GM23338 (cell line): ENCODE results near the gene SERPINA3. TPM values are rescaled to one million over a fixed set of nuclear protein-coding genes. Genes with fewer than 3 reads are reported as not detected.
"Not testable (repeated sequence)": the region's sequence is repeated elsewhere in the genome, so short reads cannot be mapped to it uniquely, and the experiment has no call there.

Experiments used
- ATAC-seq: fragments of 200-7000 bp; cut with Tn5 transposase; 3 replicates; pipeline ENCODE4 v1.9.1; 2020
- DNase-seq: peaks from one replicate; pipeline ENCODE4 v3.0.0-alpha.2; 2015; ENCODE audit warnings: low spot score
- H2AFZ ChIP-seq: fragments of 200-600 bp; sonication (generic); 2 replicates; pipeline ENCODE4 v1.8.0; 2016; ENCODE audit warnings: antibody characterized with exemption, mild to moderate bottlenecking, moderate library complexity
- H3F3A ChIP-seq: fragments of 200-600 bp; sonication (generic); replicated peaks from 2 replicates; pipeline ENCODE4 v1.8.0; 2017; ENCODE audit warnings: antibody characterized with exemption, mixed run types, low read depth
- H3K27ac ChIP-seq: fragments of 200-600 bp; sonication (generic); 2 replicates; pipeline ENCODE4 v1.6.1; 2016; ENCODE audit warnings: low read depth
- H3K27me3 ChIP-seq: fragments of 200-600 bp; sonication (generic); 2 replicates; pipeline ENCODE4 v1.8.0; 2016; ENCODE audit warnings: mild to moderate bottlenecking, mixed run types, moderate library complexity; ENCODE audit not compliant: insufficient read depth
- H3K36me3 ChIP-seq: fragments of 200-600 bp; sonication (generic); 2 replicates; pipeline ENCODE4 v1.8.0; 2016; ENCODE audit warnings: mild to moderate bottlenecking; ENCODE audit not compliant: insufficient read depth
- H3K4me1 ChIP-seq: fragments of 200-600 bp; sonication (generic); 2 replicates; pipeline ENCODE4 v1.8.0; 2016; ENCODE audit warnings: mild to moderate bottlenecking, moderate library complexity; ENCODE audit not compliant: insufficient read depth
- H3K4me2 ChIP-seq: fragments of 200-600 bp; sonication (generic); 2 replicates; pipeline ENCODE4 v1.7.1; 2017; ENCODE audit warnings: mixed run types
- H3K4me3 ChIP-seq: fragments of 200-600 bp; sonication (generic); 2 replicates; pipeline ENCODE4 v1.6.1; 2016; ENCODE audit warnings: mixed run types
- H3K79me2 ChIP-seq: fragments of 200-600 bp; sonication (generic); replicated peaks from 2 replicates; pipeline ENCODE4 v1.8.0; 2017; ENCODE audit warnings: mild to moderate bottlenecking; ENCODE audit not compliant: insufficient read depth
- H3K9me2 ChIP-seq: fragments of 200-600 bp; sonication (generic); 2 replicates; pipeline ENCODE4 v1.8.0; 2017; ENCODE audit not compliant: insufficient read depth
- H4K20me1 ChIP-seq: fragments of 200-600 bp; sonication (generic); replicated peaks from 2 replicates; pipeline ENCODE4 v1.8.0; 2017; ENCODE audit warnings: mild to moderate bottlenecking; ENCODE audit not compliant: insufficient read depth
- H3K27ac Mint-ChIP-seq: 2 replicates; pipeline ENCODE4 v1.8.0; 2020; ENCODE audit warnings: inconsistent platforms, mild to moderate bottlenecking, moderate library complexity, mixed read lengths
- H3K27me3 Mint-ChIP-seq: 3 replicates; pipeline ENCODE4 v1.8.0; 2022; ENCODE audit warnings: low read depth, mild to moderate bottlenecking, moderate library complexity, mixed read lengths, inconsistent platforms; ENCODE audit not compliant: insufficient read depth, poor library complexity
- H3K36me3 Mint-ChIP-seq: 3 replicates; pipeline ENCODE4 v1.8.0; 2021; ENCODE audit warnings: low read depth, mild to moderate bottlenecking, inconsistent platforms, moderate library complexity, mixed read lengths
- H3K4me1 Mint-ChIP-seq: 3 replicates; pipeline ENCODE4 v1.8.0; 2020; ENCODE audit warnings: mild to moderate bottlenecking, inconsistent platforms, mixed read lengths
- H3K4me3 Mint-ChIP-seq: 3 replicates; pipeline ENCODE4 v1.8.0; 2021; ENCODE audit warnings: moderate library complexity, mild to moderate bottlenecking, inconsistent platforms, mixed read lengths
- H3K9me3 Mint-ChIP-seq: 3 replicates; pipeline ENCODE4 v1.8.0; 2020; ENCODE audit warnings: moderate library complexity, mild to moderate bottlenecking, inconsistent platforms, mixed read lengths
- CREB1 ChIP-seq: fragments of 250-450 bp; sonication (Bioruptor Pico); IDR thresholded peaks from 2 replicates; pipeline ENCODE4 v1.5.0; 2020; ENCODE audit warnings: low read depth, mild to moderate bottlenecking, moderate library complexity
- EZH2 ChIP-seq: fragments of 200-600 bp; sonication (generic); IDR thresholded peaks from one replicate; pipeline ENCODE4 v1.8.0; 2017; ENCODE audit warnings: antibody characterized with exemption, mild to moderate bottlenecking, low read depth; ENCODE audit not compliant: unreplicated experiment
- STAT1 ChIP-seq: IDR thresholded peaks from one replicate; pipeline ENCODE4 v1.6.1; 2016; ENCODE audit warnings: antibody characterized with exemption; ENCODE audit not compliant: unreplicated experiment
- polyA plus RNA-seq: library from polyadenylated mRNA; unstranded; fragments of >200 nt; fragmentation: Nextera tagmentation; extraction: Ambion mirVana; gene quantifications from 2 replicates; pipeline ENCODE4 v1.2.1, GENCODE V29; 2016
- total RNA-seq: library from RNA; depleted of rRNA; stranded (reverse); fragments of >200 nt; shearing (Covaris generic); gene quantifications from 2 replicates; pipeline ENCODE4 v1.2.3, GENCODE V29; 2014
- TF ChIP-seq, protein P1 (sequence below), 2 experiments: fragments of 200-600 bp in 1 of 2; sonication (generic) in 1 of 2; conservative IDR thresholded peaks; 2 replicates each; pipeline versions ENCODE4 v1.5.1 to v1.6.1; 2016 to 2017; ENCODE audit warnings: antibody characterized with exemption in 2 of 2, low read depth in 2 of 2, mild to moderate bottlenecking in 2 of 2, moderate library complexity in 1 of 2

The SERPINA3 gene
- total and polyA plus RNA-seq, 2 experiments from 2014 or later: not detected

DNA sequence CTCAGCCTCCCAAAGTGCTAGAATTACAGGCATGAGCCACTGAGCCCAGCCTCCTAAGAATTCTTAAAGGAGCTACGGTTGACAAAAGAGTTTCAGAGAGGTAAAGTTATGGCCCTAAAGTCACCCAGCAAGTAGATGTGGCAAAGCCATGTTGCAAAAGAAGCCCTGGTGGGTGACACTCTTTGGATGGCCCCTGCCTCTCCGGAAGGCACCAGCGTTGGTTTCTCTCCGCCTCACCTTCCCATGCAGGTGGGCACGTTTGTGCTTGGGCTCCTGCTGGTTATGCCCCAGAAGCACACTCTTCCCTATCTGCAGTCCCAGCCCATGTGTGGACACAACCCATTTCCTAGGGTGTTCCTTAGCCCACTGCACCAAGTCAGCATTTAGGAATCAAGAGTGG is 9.5 kb upstream of the SERPINA3 start:
- Histone ChIP-seq H3K4me2 (no peak overlapping the region), H3K4me3 (no peak overlapping the region), H4K20me1 (no peaks in the 10 kb centered on the region), H2AFZ (no peak overlapping the region; the same call in 1 of the 2 replicates), H3K79me2 (no peaks in the 10 kb centered on the region), H3K4me1 (no peaks in the 10 kb centered on the region), H3K27ac (no peak overlapping the region), H3K9me2 (no peaks in the 10 kb centered on the region), H3K36me3 (no peaks in the 10 kb centered on the region), H3F3A (no peaks in the 10 kb centered on the region), H3K27me3 (no peaks in the 10 kb centered on the region)
- ATAC-seq: no peak
- TF ChIP-seq, protein P1, sequence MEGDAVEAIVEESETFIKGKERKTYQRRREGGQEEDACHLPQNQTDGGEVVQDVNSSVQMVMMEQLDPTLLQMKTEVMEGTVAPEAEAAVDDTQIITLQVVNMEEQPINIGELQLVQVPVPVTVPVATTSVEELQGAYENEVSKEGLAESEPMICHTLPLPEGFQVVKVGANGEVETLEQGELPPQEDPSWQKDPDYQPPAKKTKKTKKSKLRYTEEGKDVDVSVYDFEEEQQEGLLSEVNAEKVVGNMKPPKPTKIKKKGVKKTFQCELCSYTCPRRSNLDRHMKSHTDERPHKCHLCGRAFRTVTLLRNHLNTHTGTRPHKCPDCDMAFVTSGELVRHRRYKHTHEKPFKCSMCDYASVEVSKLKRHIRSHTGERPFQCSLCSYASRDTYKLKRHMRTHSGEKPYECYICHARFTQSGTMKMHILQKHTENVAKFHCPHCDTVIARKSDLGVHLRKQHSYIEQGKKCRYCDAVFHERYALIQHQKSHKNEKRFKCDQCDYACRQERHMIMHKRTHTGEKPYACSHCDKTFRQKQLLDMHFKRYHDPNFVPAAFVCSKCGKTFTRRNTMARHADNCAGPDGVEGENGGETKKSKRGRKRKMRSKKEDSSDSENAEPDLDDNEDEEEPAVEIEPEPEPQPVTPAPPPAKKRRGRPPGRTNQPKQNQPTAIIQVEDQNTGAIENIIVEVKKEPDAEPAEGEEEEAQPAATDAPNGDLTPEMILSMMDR (conservative IDR thresholded peaks at IDR 0.05; ENCODE audit: low read depth in 2 of 2): no peak
- TF ChIP-seq EZH2 (no peak), STAT1 (no peak)
- H3K27ac Mint-ChIP-seq: no peak overlapping the region
- H3K9me3 Mint-ChIP-seq: peaks cover 7% of the 10 kb centered on the region
- H3K36me3 Mint-ChIP-seq: no peaks in the 10 kb centered on the region; the same call in 1 of the 3 replicates
- peaks cover 7% of the 10 kb centered on the region for H3K27me3 Mint-ChIP-seq
- H3K4me1 Mint-ChIP-seq: peaks cover 13% of the 10 kb centered on the region
- no peak for DNase-seq
- H3K4me3 Mint-ChIP-seq: no peak overlapping the region

DNA sequence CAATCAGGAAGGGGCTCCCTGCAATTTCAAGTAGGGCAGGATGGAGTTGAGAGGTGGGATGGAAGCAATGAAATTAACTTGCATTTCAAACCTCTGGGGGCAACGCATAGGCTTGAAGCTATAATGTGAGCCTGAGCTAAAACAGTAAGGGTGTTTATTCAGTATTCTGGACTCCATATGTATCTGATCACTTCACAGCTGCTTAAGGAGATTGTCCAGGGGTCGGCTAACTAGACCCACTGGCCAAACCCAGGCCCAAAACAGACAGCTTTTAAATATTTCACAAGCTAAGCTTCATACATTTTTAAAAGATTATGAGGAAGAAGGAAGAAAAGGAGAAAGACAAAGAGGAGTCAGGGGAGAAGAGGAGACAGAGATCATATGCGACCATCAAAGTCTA is 6.8 kb upstream of the SERPINA3 start:
- no peaks in the 10 kb centered on the region for H3K4me1 ChIP-seq
- peaks cover 4% of the 10 kb centered on the region for H3K27me3 Mint-ChIP-seq
- no peak for ATAC-seq
- no peaks in the 10 kb centered on the region; the same call in 2 of the 3 replicates for H3K36me3 Mint-ChIP-seq
- peaks cover 8% of the 10 kb centered on the region for H3K9me3 Mint-ChIP-seq
- no peaks in the 10 kb centered on the region for H4K20me1 ChIP-seq
- no peak overlapping the region for H2AFZ ChIP-seq
- no peaks in the 10 kb centered on the region for H3K27me3 ChIP-seq
- H3K4me1 Mint-ChIP-seq: no peaks in the 10 kb centered on the region
- H3K4me3 Mint-ChIP-seq: no peak overlapping the region
- H3K27ac Mint-ChIP-seq: no peak overlapping the region
- no peak overlapping the region for H3K27ac ChIP-seq
- TF ChIP-seq CREB1 (CRISPR knock-in tag): no peak
- no peaks in the 10 kb centered on the region for H3K79me2 ChIP-seq
- no peak overlapping the region for H3K4me3 ChIP-seq
- no peaks in the 10 kb centered on the region for H3K9me2 ChIP-seq
- no peak overlapping the region for H3K4me2 ChIP-seq
- H3K36me3 ChIP-seq: no peaks in the 10 kb centered on the region
- no peaks in the 10 kb centered on the region for H3F3A ChIP-seq
- no peak for DNase-seq

DNA sequence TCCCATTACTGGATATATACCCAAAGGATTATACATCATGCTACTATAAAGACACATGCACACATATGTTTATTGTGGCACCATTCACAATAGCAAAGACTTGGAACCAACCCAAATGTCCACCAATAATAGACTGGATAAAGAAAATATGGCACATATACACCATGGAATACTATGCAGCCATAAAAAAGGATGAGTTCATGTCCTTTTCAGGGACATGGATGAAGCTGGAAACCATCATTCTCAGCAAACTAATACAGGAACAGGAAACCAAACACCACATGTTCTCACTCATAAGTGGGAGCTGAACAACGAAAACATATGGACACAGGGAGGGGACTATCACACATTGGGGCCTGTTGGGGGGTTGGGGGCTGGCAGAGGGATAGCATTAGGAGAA is 3.2 kb upstream of the SERPINA3 start:
- H3K27ac ChIP-seq, H3K36me3 ChIP-seq, H3K4me1 Mint-ChIP-seq, H2AFZ ChIP-seq, ATAC-seq, H3K9me2 ChIP-seq, H3K79me2 ChIP-seq, H3K27me3 ChIP-seq, DNase-seq, H4K20me1 ChIP-seq, H3K27ac Mint-ChIP-seq, H3K4me1 ChIP-seq, H3K27me3 Mint-ChIP-seq, H3K4me2 ChIP-seq, H3F3A ChIP-seq, H3K36me3 Mint-ChIP-seq, H3K4me3 Mint-ChIP-seq, H3K9me3 Mint-ChIP-seq, H3K4me3 ChIP-seq: not testable (repeated sequence)
